Ectodermal cell (in vitro differentiated cells): ENCODE measurements around the gene TENM3.

Experiments used
- H3K27ac ChIP-seq: 2 replicates; pipeline ENCODE4 v1.7.0; 2013; ENCODE audit warnings: mild to moderate bottlenecking, low read depth, low read length; ENCODE audit not compliant: insufficient read depth, poor library complexity, severe bottlenecking
- H3K27me3 ChIP-seq: 2 replicates; pipeline ENCODE4 v1.7.0; 2013; ENCODE audit warnings: mild to moderate bottlenecking, low read length; ENCODE audit not compliant: insufficient read depth, control insufficient read depth, poor library complexity, severe bottlenecking
- H3K36me3 ChIP-seq: one replicate; pipeline ENCODE4 v1.7.0; 2013; ENCODE audit warnings: low read length; ENCODE audit not compliant: control insufficient read depth, insufficient read depth
- H3K4me1 ChIP-seq: one replicate; pipeline ENCODE4 v1.7.0; 2013; ENCODE audit warnings: low read length; ENCODE audit not compliant: control insufficient read depth, insufficient read depth
- H3K4me3 ChIP-seq: 2 replicates; pipeline ENCODE4 v1.7.0; 2013; ENCODE audit warnings: low read depth, low read length, control low read depth; ENCODE audit not compliant: insufficient read depth
- H3K9me3 ChIP-seq: 2 replicates; pipeline ENCODE4 v1.7.0; 2013; ENCODE audit warnings: mild to moderate bottlenecking, low read length, moderate library complexity; ENCODE audit not compliant: control insufficient read depth
- WGBS, 2 experiments: methylation state at CpG; one replicate each; pipeline ENCODE4 v1.1.7; 2013; ENCODE audit warnings: missing lambda C conversion rate in 2 of 2; 5-methylcytosine and 5-hydroxymethylcytosine counted together

The TENM3 gene

GRCh38 chr4:182578402-182578801 is 335.2 kb downstream of the TENM3 start:
- Histone ChIP-seq H3K4me1 (peaks cover 31% of the 10 kb centered on the region), H3K27me3 (no peaks in the 10 kb centered on the region), H3K27ac (no peak overlapping the region), H3K4me3 (no peak overlapping the region), H3K36me3 (no peaks in the 10 kb centered on the region), H3K9me3 (no peaks in the 10 kb centered on the region)

GRCh38 chr4:182582245-182582644 is 339.0 kb downstream of the TENM3 start:
- Histone ChIP-seq H3K4me3 (no peak overlapping the region), H3K27ac (no peak overlapping the region), H3K27me3 (no peaks in the 10 kb centered on the region), H3K4me1 (peaks cover 10% of the 10 kb centered on the region), H3K9me3 (no peaks in the 10 kb centered on the region), H3K36me3 (no peaks in the 10 kb centered on the region)
- WGBS, 2 experiments: 93 to 100% methylated on average over 2 to 3 of the region's 4 CpGs

DNA sequence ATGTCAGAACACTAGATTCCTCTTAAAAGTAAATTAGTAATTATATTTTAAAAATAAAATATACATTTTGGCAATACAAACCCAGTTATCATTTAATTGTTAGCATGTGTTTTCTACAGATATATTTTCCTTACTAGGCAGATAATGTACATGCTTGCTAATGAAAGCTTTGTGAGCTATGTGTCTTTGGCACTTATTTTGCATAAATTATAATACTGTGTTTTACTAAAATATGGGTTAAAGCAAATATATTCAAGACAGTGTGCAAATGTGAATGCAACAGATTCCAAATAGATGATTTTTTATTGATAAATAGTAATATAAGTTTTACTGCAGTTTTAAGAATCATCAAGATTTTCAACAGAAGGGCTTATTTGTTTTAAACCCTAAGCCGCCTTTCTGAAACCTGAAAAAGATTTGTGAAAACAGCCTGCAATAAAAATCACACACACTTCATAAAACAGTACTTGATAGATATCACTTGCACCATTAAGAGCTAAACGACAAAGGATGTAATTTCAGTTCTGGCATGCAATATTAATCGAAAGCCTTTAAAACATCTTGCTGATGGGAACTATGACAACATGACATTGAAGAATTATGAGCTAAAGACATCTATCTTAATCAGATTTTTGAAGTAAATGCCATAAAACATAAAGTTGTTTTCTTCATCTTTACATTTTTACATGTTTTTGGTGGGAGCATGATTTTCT is 340.7 kb downstream of the TENM3 start:
- Histone ChIP-seq H3K27me3 (no peaks in the 10 kb centered on the region), H3K27ac (no peak overlapping the region), H3K36me3 (no peaks in the 10 kb centered on the region), H3K9me3 (no peaks in the 10 kb centered on the region), H3K4me1 (peaks cover 10% of the 10 kb centered on the region), H3K4me3 (no peak overlapping the region)
- 94 to 95% methylated on average over 3 of the region's 3 CpGs for WGBS, 2 experiments

- WGBS, 2 experiments: 41 to 43% methylated on average over 7 of the region's 7 CpGs
- H3K36me3 ChIP-seq: no peaks in the 10 kb centered on the region
- H3K9me3 ChIP-seq: no peaks in the 10 kb centered on the region
- H3K4me3 ChIP-seq: no peak overlapping the region
- no peaks in the 10 kb centered on the region for H3K27me3 ChIP-seq
- H3K4me1 ChIP-seq: peaks cover 3% of the 10 kb centered on the region
- no peak overlapping the region for H3K27ac ChIP-seq
Observed at GRCh38 chr4:182585321-182585720, 342.1 kb downstream of the TENM3 start.

GRCh38 chr4:182589100-182589499 is 345.9 kb downstream of the TENM3 start:
- H3K4me3 ChIP-seq: no peak overlapping the region
- 86% methylated on average over 1 of the region's 2 CpGs; no CpG with 5 or more reads in 1 of the 2 experiments for WGBS, 2 experiments
- H3K27ac ChIP-seq: no peak overlapping the region
- no peaks in the 10 kb centered on the region for H3K36me3 ChIP-seq
- peaks cover 12% of the 10 kb centered on the region for H3K4me1 ChIP-seq
- no peaks in the 10 kb centered on the region for H3K9me3 ChIP-seq
- no peaks in the 10 kb centered on the region for H3K27me3 ChIP-seq

GRCh38 chr4:182593402-182593801 is 350.2 kb downstream of the TENM3 start:
- H3K4me1 ChIP-seq: peaks cover 12% of the 10 kb centered on the region
- no peak overlapping the region for H3K4me3 ChIP-seq
- no peaks in the 10 kb centered on the region for H3K9me3 ChIP-seq
- no peak overlapping the region for H3K27ac ChIP-seq
- H3K27me3 ChIP-seq: no peaks in the 10 kb centered on the region
- whole genome bisulfite sequencing, 2 experiments: 55 to 66% methylated on average over 7 of the region's 7 CpGs
- no peaks in the 10 kb centered on the region for H3K36me3 ChIP-seq

DNA sequence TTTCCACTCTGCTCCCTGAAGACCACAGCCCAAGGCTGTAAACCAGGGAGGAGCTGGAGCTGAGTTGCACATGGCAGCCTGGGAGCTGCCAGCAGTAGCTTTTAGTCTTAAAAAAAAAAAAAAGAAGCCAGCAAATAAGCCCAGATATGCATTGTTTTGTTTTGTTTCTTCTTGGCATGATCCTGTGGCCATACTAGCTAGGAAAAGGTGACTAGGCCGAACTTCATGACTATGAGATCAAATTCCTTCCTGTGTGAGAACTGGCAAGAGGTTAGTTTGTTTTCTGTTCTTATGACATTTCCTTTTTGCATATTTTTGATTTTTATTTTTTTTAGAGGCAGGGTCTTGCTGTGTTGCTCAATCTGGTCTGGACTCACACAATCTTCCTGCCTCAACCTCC is 350.7 kb downstream of the TENM3 start:
- WGBS, 2 experiments: 88 to 96% methylated on average over 1 of the region's 1 CpG
- Histone ChIP-seq H3K4me3 (no peak overlapping the region), H3K9me3 (no peaks in the 10 kb centered on the region), H3K4me1 (peaks cover 12% of the 10 kb centered on the region), H3K27ac (no peak overlapping the region), H3K36me3 (no peaks in the 10 kb centered on the region), H3K27me3 (no peaks in the 10 kb centered on the region)

DNA sequence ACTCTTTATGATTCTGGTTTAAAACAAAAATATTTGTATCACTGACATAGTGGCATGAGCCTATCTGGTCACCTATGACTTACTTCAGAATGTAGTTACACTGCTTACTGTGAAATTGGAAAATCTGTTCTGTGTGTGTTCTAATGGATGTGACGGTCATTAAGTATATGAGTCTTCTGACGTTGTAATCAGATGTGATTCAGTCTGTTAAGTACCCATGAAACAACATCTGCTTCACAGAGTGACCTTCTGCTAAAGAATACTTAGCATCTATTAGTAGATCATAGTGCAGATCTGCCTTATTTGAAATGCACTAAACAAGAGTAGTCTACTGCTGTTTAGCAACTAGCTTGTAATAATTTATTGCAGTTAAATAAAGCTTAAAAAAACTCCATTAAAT is 356.9 kb downstream of the TENM3 start:
- no peak overlapping the region for H3K27ac ChIP-seq
- 92 to 93% methylated on average over 2 of the region's 2 CpGs for WGBS, 2 experiments

GRCh38 chr4:182600856-182601255 is 357.7 kb downstream of the TENM3 start:
- Histone ChIP-seq H3K4me1 (no peaks in the 10 kb centered on the region), H3K36me3 (peaks cover 12% of the 10 kb centered on the region), H3K4me3 (no peak overlapping the region), H3K27me3 (no peaks in the 10 kb centered on the region), H3K9me3 (no peaks in the 10 kb centered on the region), H3K27ac (no peak overlapping the region)
- 92 to 94% methylated on average over 8 of the region's 8 CpGs for WGBS, 2 experiments

More for the DNA sequence above, 356.9 kb downstream of the TENM3 start:
- H3K36me3 ChIP-seq: peaks cover 12% of the 10 kb centered on the region
- H3K27me3 ChIP-seq: no peaks in the 10 kb centered on the region
- no peaks in the 10 kb centered on the region for H3K4me1 ChIP-seq
- H3K9me3 ChIP-seq: no peaks in the 10 kb centered on the region
- H3K4me3 ChIP-seq: no peak overlapping the region

- H3K9me3 ChIP-seq: no peaks in the 10 kb centered on the region
- 60 to 70% methylated on average over 2 of the region's 2 CpGs for WGBS, 2 experiments
- H3K36me3 ChIP-seq: peaks cover 12% of the 10 kb centered on the region
- no peak overlapping the region for H3K27ac ChIP-seq
- H3K4me1 ChIP-seq: no peaks in the 10 kb centered on the region
- no peaks in the 10 kb centered on the region for H3K27me3 ChIP-seq
- H3K4me3 ChIP-seq: no peak overlapping the region
Observed at GRCh38 chr4:182604161-182604622, 361.0 kb downstream of the TENM3 start.
